GM10266 (cell line): ENCODE data around the gene MMP15.
"Not testable (repeated sequence)": the region's sequence is repeated elsewhere in the genome, so short reads cannot be mapped to it uniquely, and the experiment has no call there.

Source experiments
- DNase-seq: peaks from one replicate; pipeline ENCODE4 v3.0.0; 2012; ENCODE audit errors: extremely low spot score
- CTCF ChIP-seq: IDR thresholded peaks from 2 replicates; pipeline ENCODE4 v1.5.1; 2012; ENCODE audit warnings: mild to moderate bottlenecking, low read depth; ENCODE audit not compliant: control insufficient read depth, insufficient read depth; ENCODE audit errors: missing control alignments

Gene MMP15

GRCh38 chr16:58000706-58001676 is 24.6 kb upstream of the MMP15 start, which contains the start of gene USB1:
Gene USB1, plus strand, starts transcription at chr16:58001407. Its CDS starts 77 bp downstream, at chr16:58001484.
- DNase-seq = peak; percentile 98
- peak; percentile 81 for TF ChIP-seq CTCF

GRCh38 chr16:58001781-58002415 is 23.7 kb upstream of the MMP15 start:
- DNase-seq = no peak
- TF ChIP-seq CTCF = no peak

GRCh38 chr16:58002416-58002800 is 23.1 kb upstream of the MMP15 start:
- TF ChIP-seq CTCF = no peak
- DNase-seq = no peak

- TF ChIP-seq CTCF = no peak
Measured at GRCh38 chr16:58002936-58003335, 22.6 kb upstream of the MMP15 start.

GRCh38 chr16:58004736-58005135 is 20.8 kb upstream of the MMP15 start:
- DNase-seq = not testable (repeated sequence)

More at GRCh38 chr16:58002936-58003335, 22.6 kb upstream of the MMP15 start:
- no peak for DNase-seq

- TF ChIP-seq CTCF = no peak
- no peak for DNase-seq
Measured at GRCh38 chr16:58009856-58010416, 15.6 kb upstream of the MMP15 start.

GRCh38 chr16:58010886-58011285 is 14.7 kb upstream of the MMP15 start:
- no peak for TF ChIP-seq CTCF
- DNase-seq = no peak
